CD4-positive, alpha-beta memory T cell (primary cell): ENCODE measurements around the gene RAB15. TPM values are rescaled to one million over a fixed set of nuclear protein-coding genes. Genes with fewer than 3 reads are reported as not detected.

Experiments
- CTCF ChIA-PET: fragments of 350-600 bp; sonication (Branson Sonifier 250); formaldehyde crosslinking; loops from one replicate; lab custom pipeline; 2021; ENCODE audit warnings: inconsistent platforms; ENCODE audit not compliant: partially characterized antibody; lab: Charles Lee
- POLR2A ChIA-PET: fragments of 350-600 bp; sonication (Branson Sonifier 250); formaldehyde crosslinking; loops from one replicate; lab custom pipeline; 2021; ENCODE audit not compliant: partially characterized antibody; lab: Charles Lee
- DNase-seq, 5 donors: peaks; one replicate each; pipeline versions ENCODE4 v3.0.0 to v3.0.0-alpha.2; 2020 to 2022; ENCODE audit warnings: mixed read lengths in 1 of 5
- H3K27ac ChIP-seq: one replicate; pipeline ENCODE4 v1.7.0; 2013; ENCODE audit warnings: low read depth, low read length
- H3K27me3 ChIP-seq: 2 replicates; pipeline ENCODE4 v1.7.0; 2013; ENCODE audit warnings: mild to moderate bottlenecking, low read length, moderate library complexity; ENCODE audit not compliant: insufficient read depth
- H3K36me3 ChIP-seq: 2 replicates; pipeline ENCODE4 v1.7.0; 2013; ENCODE audit warnings: mild to moderate bottlenecking, low read length, moderate library complexity; ENCODE audit not compliant: insufficient read depth
- H3K4me1 ChIP-seq: 2 replicates; pipeline ENCODE4 v1.7.0; 2013; ENCODE audit warnings: mild to moderate bottlenecking, low read length, moderate library complexity; ENCODE audit not compliant: insufficient read depth
- H3K4me3 ChIP-seq, 2 donors: one replicate each; pipeline ENCODE4 v1.7.0; 2013; ENCODE audit warnings: low read length in 2 of 2, mild to moderate bottlenecking in 1 of 2
- H3K9me3 ChIP-seq, 2 donors: one replicate each; pipeline ENCODE4 v1.7.0; 2013; ENCODE audit warnings: low read length in 2 of 2, control low read depth in 1 of 2; ENCODE audit not compliant: control insufficient read depth in 1 of 2
- H3K27ac Mint-ChIP-seq, 7 donors: one replicate each; pipeline ENCODE4 v1.8.0; 2020 to 2021; ENCODE audit warnings: mixed read lengths in 7 of 7, mild to moderate bottlenecking in 6 of 7, inconsistent platforms in 3 of 7, moderate library complexity in 3 of 7
- H3K27me3 Mint-ChIP-seq, 2 donors: one replicate each; pipeline ENCODE4 v1.8.0; 2020 to 2021; ENCODE audit warnings: mixed read lengths in 2 of 2
- H3K36me3 Mint-ChIP-seq, 2 donors: one replicate each; pipeline ENCODE4 v1.8.0; 2020 to 2021; ENCODE audit warnings: mixed read lengths in 2 of 2, inconsistent platforms in 1 of 2, mild to moderate bottlenecking in 1 of 2
- H3K4me1 Mint-ChIP-seq, 4 donors: one replicate each; pipeline ENCODE4 v1.8.0; 2020 to 2021; ENCODE audit warnings: mixed read lengths in 4 of 4, mild to moderate bottlenecking in 1 of 4
- H3K4me3 Mint-ChIP-seq, 8 donors: one replicate each; pipeline ENCODE4 v1.8.0; 2020 to 2021; ENCODE audit warnings: mixed read lengths in 8 of 8, mild to moderate bottlenecking in 7 of 8, moderate library complexity in 6 of 8, inconsistent platforms in 3 of 8
- H3K9me3 Mint-ChIP-seq, 8 donors: one replicate each; pipeline ENCODE4 v1.8.0; 2020 to 2021; ENCODE audit warnings: mixed read lengths in 8 of 8, mild to moderate bottlenecking in 5 of 8, inconsistent platforms in 3 of 8, moderate library complexity in 1 of 8
- intact Hi-C: fragments of 100-400 bp; cut with micrococcal nuclease; formaldehyde crosslinking; loops from one replicate; pipeline ENCODE4 v1.15.1; 2023
- polyA plus RNA-seq, 2 donors: library from polyadenylated mRNA; unstranded; fragments of 300-500 nt; fragmentation: Illumina TruSeq; gene quantifications; one replicate each; pipeline ENCODE4 v1.2.3, GENCODE V29; 2021
- total RNA-seq, 2 experiments: library from RNA; stranded (reverse); gene quantifications; one replicate each; pipeline ENCODE4 v1.2.3, GENCODE V29; 2021

Gene RAB15
- total and polyA plus RNA-seq, 4 experiments from 2014 or later: 2.3 to 6.7 (median 5.3) TPM

- Mint-ChIP-seq H3K9me3 (no peaks in the 10 kb centered on the region), H3K36me3 (peaks cover 50 to 58% of the 10 kb centered on the region in 2 donors), H3K27ac (peak overlapping the region in 4 of 7 donors; percentile 15 to 71 (median 64)), H3K4me3 (no peak overlapping the region), H3K27me3 (no peaks in the 10 kb centered on the region), H3K4me1 (peaks cover 0 to 1% (median 0%) of the 10 kb centered on the region in 4 donors)
- Histone ChIP-seq H3K27ac (no peak overlapping the region), H3K27me3 (no peaks in the 10 kb centered on the region), H3K4me1 (no peaks in the 10 kb centered on the region), H3K4me3 (no peak overlapping the region), H3K9me3 (no peaks in the 10 kb centered on the region), H3K36me3 (peaks cover 21% of the 10 kb centered on the region)
- intact Hi-C loops: no loop called here
- ChIA-PET CTCF (no interaction called here), POLR2A (no interaction called here)
- DNase-seq: no peak
These were observed 38.2 kb upstream of the RAB15 start for GRCh38 chr14:65010211-65010931.

GRCh38 chr14:65007202-65007601, 35.1 kb upstream of the RAB15 start:
- H3K4me3 Mint-ChIP-seq: no peak overlapping the region
- Histone ChIP-seq H3K27me3 (no peaks in the 10 kb centered on the region), H3K4me1 (no peaks in the 10 kb centered on the region), H3K27ac (no peak overlapping the region), H3K9me3 (no peaks in the 10 kb centered on the region), H3K36me3 (peaks cover 15% of the 10 kb centered on the region), H3K4me3 (no peak overlapping the region)
- no peaks in the 10 kb centered on the region for H3K27me3 Mint-ChIP-seq
- peaks cover 9 to 16% (median 13%) of the 10 kb centered on the region in 4 donors for H3K4me1 Mint-ChIP-seq
- H3K9me3 Mint-ChIP-seq: peaks cover 0 to 3% (median 0%) of the 10 kb centered on the region in 8 donors
- no peak for DNase-seq
- no peak overlapping the region for H3K27ac Mint-ChIP-seq
- ChIA-PET CTCF (interaction anchor here (0.7 to 1.6 kb wide), 3 partner anchors 9 to 17 kb away, joined by 3 to 4 read pairs (median 3); no protein-coding TSS in a partner anchor), POLR2A (interaction anchor here (1.0 kb wide), 1 partner anchor 17 kb away, joined by 3 read pairs; no protein-coding TSS in a partner anchor)
- peaks cover 41 to 51% of the 10 kb centered on the region in 2 donors for H3K36me3 Mint-ChIP-seq
- intact Hi-C loops: no loop called here

GRCh38 chr14:65006261-65006721, 34.2 kb upstream of the RAB15 start:
- H3K36me3 ChIP-seq: peaks cover 6% of the 10 kb centered on the region
- intact Hi-C loops: no loop called here
- H3K27me3 ChIP-seq: no peaks in the 10 kb centered on the region
- DNase-seq: no peak
- no peaks in the 10 kb centered on the region for H3K4me1 ChIP-seq
- no peak overlapping the region for H3K27ac ChIP-seq
- peaks cover 0 to 3% (median 0%) of the 10 kb centered on the region in 8 donors for H3K9me3 Mint-ChIP-seq
- no peak overlapping the region for H3K27ac Mint-ChIP-seq
- no peaks in the 10 kb centered on the region for H3K27me3 Mint-ChIP-seq
- H3K4me3 Mint-ChIP-seq: peak overlapping the region in 1 of 8 donors; percentile 62
- H3K4me1 Mint-ChIP-seq: peaks cover 10 to 21% (median 17%) of the 10 kb centered on the region in 4 donors
- CTCF ChIA-PET: interaction anchor here (0.7 to 1.6 kb wide), 3 partner anchors 13 to 575 kb away, joined by 4 to 5 read pairs (median 4); no protein-coding TSS in a partner anchor
- no peaks in the 10 kb centered on the region for H3K9me3 ChIP-seq
- peaks cover 36 to 43% of the 10 kb centered on the region in 2 donors for H3K36me3 Mint-ChIP-seq
- POLR2A ChIA-PET: interaction anchor here (1.0 kb wide), 1 partner anchor 16 kb away, joined by 3 read pairs; no protein-coding TSS in a partner anchor
- H3K4me3 ChIP-seq: no peak overlapping the region

- Mint-ChIP-seq H3K36me3 (peaks cover 12 to 26% of the 10 kb centered on the region in 2 donors), H3K27me3 (no peaks in the 10 kb centered on the region), H3K27ac (peak overlapping the region in 3 of 7 donors; percentile 35 to 43 (median 37)), H3K4me3 (no peak overlapping the region), H3K4me1 (peaks cover 12 to 25% (median 18%) of the 10 kb centered on the region in 4 donors), H3K9me3 (peaks cover 0 to 3% (median 0%) of the 10 kb centered on the region in 8 donors)
- no peak for DNase-seq
- Histone ChIP-seq H3K36me3 (no peaks in the 10 kb centered on the region), H3K9me3 (no peaks in the 10 kb centered on the region), H3K4me1 (no peaks in the 10 kb centered on the region), H3K4me3 (no peak overlapping the region), H3K27me3 (no peaks in the 10 kb centered on the region), H3K27ac (no peak overlapping the region)
- CTCF ChIA-PET: no interaction called here
- POLR2A ChIA-PET: no interaction called here
- intact Hi-C loops: no loop called here
These were observed 31.3 kb upstream of the RAB15 start for GRCh38 chr14:65003394-65003793.

- Mint-ChIP-seq H3K4me3 (no peak overlapping the region), H3K36me3 (peaks cover 11 to 23% of the 10 kb centered on the region in 2 donors), H3K27me3 (no peaks in the 10 kb centered on the region), H3K9me3 (peaks cover 0 to 3% (median 0%) of the 10 kb centered on the region in 8 donors), H3K27ac (peak overlapping the region in 4 of 7 donors; percentile 46 to 70 (median 59)), H3K4me1 (peaks cover 13 to 30% (median 18%) of the 10 kb centered on the region in 4 donors)
- no peaks in the 10 kb centered on the region for H3K36me3 ChIP-seq
- no peaks in the 10 kb centered on the region for H3K9me3 ChIP-seq
- DNase-seq: no peak
- no peaks in the 10 kb centered on the region for H3K27me3 ChIP-seq
- H3K27ac ChIP-seq: no peak overlapping the region
- no peaks in the 10 kb centered on the region for H3K4me1 ChIP-seq
- ChIA-PET POLR2A (interaction anchor here (1.2 kb wide), 1 partner anchor 12 kb away, joined by 4 read pairs; no protein-coding TSS in a partner anchor), CTCF (interaction anchor here (0.7 to 1.1 kb wide), 2 partner anchors 17 to 22 kb away, joined by 3 read pairs; no protein-coding TSS in a partner anchor)
- intact Hi-C loops: no loop called here
- H3K4me3 ChIP-seq: no peak overlapping the region
These were observed 30.6 kb upstream of the RAB15 start for GRCh38 chr14:65002586-65003210.

- peaks cover 17 to 39% (median 21%) of the 10 kb centered on the region in 4 donors for H3K4me1 Mint-ChIP-seq
- ChIA-PET CTCF (interaction anchor here (1.1 kb wide), 1 partner anchor 21 kb away, joined by 3 read pairs; no protein-coding TSS in a partner anchor), POLR2A (interaction anchor here (1.2 kb wide), 1 partner anchor 11 kb away, joined by 4 read pairs; no protein-coding TSS in a partner anchor)
- peaks cover 8 to 19% of the 10 kb centered on the region in 2 donors for H3K36me3 Mint-ChIP-seq
- no peaks in the 10 kb centered on the region for H3K27me3 Mint-ChIP-seq
- Histone ChIP-seq H3K9me3 (no peaks in the 10 kb centered on the region), H3K27me3 (no peaks in the 10 kb centered on the region), H3K27ac (no peak overlapping the region), H3K4me3 (no peak overlapping the region), H3K36me3 (no peaks in the 10 kb centered on the region), H3K4me1 (no peaks in the 10 kb centered on the region)
- no peak overlapping the region for H3K27ac Mint-ChIP-seq
- no peak overlapping the region for H3K4me3 Mint-ChIP-seq
- intact Hi-C loops: no loop called here
- DNase-seq: no peak
- peaks cover 0 to 3% (median 0%) of the 10 kb centered on the region in 8 donors for H3K9me3 Mint-ChIP-seq
These were observed 29.6 kb upstream of the RAB15 start for GRCh38 chr14:65001723-65002122.
